ENCODE results near the gene GALR3. TPM values are rescaled to one million over a fixed set of nuclear protein-coding genes. Genes with fewer than 3 reads are reported as not detected.
A peak's percentile ranks its signal among the peaks of the same experiment; 100 is the strongest.

Gene GALR3
- total and polyA plus RNA-seq, 12 donors, result 0.03 TPM; not detected in 11

- intact Hi-C loops (cut with DNase I), result loop anchor here in 1 of 10 donors (5.0 kb wide), 1 partner anchor 48 kb away; the partner anchor contains the start of gene GCAT
- Histone ChIP-seq H3K9me3 (no peaks in the 10 kb centered on the region), H3K36me3 (peaks cover 0 to 96% (median 59%) of the 10 kb centered on the region in 9 donors), H3K27me3 (no peaks in the 10 kb centered on the region), H3K4me3 (no peak overlapping the region), H3K27ac (peak overlapping the region in 3 of 10 donors; percentile 6 to 33 (median 12)), H3K4me1 (peaks cover 5 to 62% (median 34%) of the 10 kb centered on the region in 9 donors)
- WGBS, 2 donors, result 25 to 36% methylated on average over 2 of the region's 2 CpGs
- no peak for DNase-seq
- ATAC-seq, result no peak
- no peak for TF ChIP-seq CTCF (IDR thresholded peaks at IDR 0.05)
These were observed 31.8 kb downstream of the GALR3 start for GRCh38 chr22:37854946-37855345.

- Histone ChIP-seq H3K27ac (peak overlapping the region in 2 of 10 donors; percentile 6 to 12), H3K4me1 (peaks cover 2 to 62% (median 33%) of the 10 kb centered on the region in 9 donors), H3K9me3 (no peaks in the 10 kb centered on the region), H3K36me3 (peaks cover 0 to 100% (median 64%) of the 10 kb centered on the region in 9 donors), H3K4me3 (no peak overlapping the region), H3K27me3 (no peaks in the 10 kb centered on the region)
- ATAC-seq (peak in 1 of 8 donors; percentile 73), DNase-seq (no peak)
- no peak for TF ChIP-seq CTCF (IDR thresholded peaks at IDR 0.05)
- 88 to 95% methylated on average over 2 of the region's 2 CpGs for WGBS, 2 donors
- intact Hi-C loops (cut with DNase I), result no loop called here
These were observed 32.3 kb downstream of the GALR3 start for GRCh38 chr22:37855462-37855861.

GRCh38 chr22:37860796-37861421, 37.7 kb downstream of the GALR3 start:
- TF ChIP-seq CTCF (IDR thresholded peaks at IDR 0.05), result no peak
- peak in 2 of 8 donors; percentile 9 to 64 for ATAC-seq
- Histone ChIP-seq H3K27me3 (no peaks in the 10 kb centered on the region), H3K27ac (peak overlapping the region in 7 of 10 donors; percentile 28 to 80 (median 51)), H3K4me1 (peaks cover 0 to 41% (median 17%) of the 10 kb centered on the region in 9 donors), H3K4me3 (no peak overlapping the region), H3K36me3 (peaks cover 0 to 100% (median 63%) of the 10 kb centered on the region in 9 donors), H3K9me3 (no peaks in the 10 kb centered on the region)
- 61 to 65% methylated on average over 7 of the region's 7 CpGs for WGBS, 2 donors
- DNase-seq, result no peak
- intact Hi-C loops (cut with DNase I), result loop anchor here in 2 of 10 donors (2.0 to 10.0 kb wide), 2 partner anchors 44 to 236 kb away; no protein-coding TSS in a partner anchor

GRCh38 chr22:37862570-37863325, 39.6 kb downstream of the GALR3 start:
- Histone ChIP-seq H3K27me3 (no peaks in the 10 kb centered on the region), H3K4me3 (no peak overlapping the region), H3K36me3 (peaks cover 0 to 100% (median 56%) of the 10 kb centered on the region in 9 donors), H3K27ac (peak overlapping the region in 8 of 10 donors; percentile 1 to 49 (median 37)), H3K4me1 (peaks cover 0 to 41% (median 17%) of the 10 kb centered on the region in 9 donors), H3K9me3 (no peaks in the 10 kb centered on the region)
- ATAC-seq (peak in 7 of 8 donors; percentile 13 to 52 (median 37)), DNase-seq (no peak)
- no peak for TF ChIP-seq CTCF (IDR thresholded peaks at IDR 0.05)
- 61 to 62% methylated on average over 7 of the region's 7 CpGs for WGBS, 2 donors
- intact Hi-C loops (cut with DNase I), result loop anchor here in 8 of 10 donors (1.0 to 10.0 kb wide), 4 partner anchors 44 to 238 kb away; no protein-coding TSS in a partner anchor

Measured in heart right ventricle (tissue), 16 donors.